CD4-positive, alpha-beta T cell treated with Interleukin-10 for 1 hour (primary cell): ENCODE measurements around the gene STX8.
"Not testable (repeated sequence)": the region's sequence is repeated elsewhere in the genome, so short reads cannot be mapped to it uniquely, and the experiment has no call there.

Experiments
- DNase-seq: peaks from one replicate; pipeline ENCODE4 v3.0.0-alpha.2; 2020

STX8 gene

DNA sequence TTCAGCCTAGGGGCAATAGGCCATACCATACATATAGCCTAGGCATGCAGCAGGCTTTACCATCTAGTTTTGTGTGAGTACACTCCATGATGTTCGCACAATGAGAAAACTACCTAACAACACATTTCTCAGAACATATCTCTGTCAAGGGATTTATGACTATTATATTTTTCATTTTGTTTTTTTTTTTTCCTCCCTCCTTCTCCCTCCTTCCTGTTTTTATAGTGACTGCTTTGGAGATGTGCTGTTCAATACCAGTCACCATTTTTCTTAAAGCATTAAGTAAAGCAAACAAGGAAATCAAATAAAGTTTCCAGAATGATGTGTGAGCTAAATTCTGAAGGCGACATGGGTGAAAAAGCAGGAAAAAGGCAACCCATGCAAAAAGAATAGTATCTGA is 194.6 kb downstream of the STX8 start:
- DNase-seq, result no peak

DNA sequence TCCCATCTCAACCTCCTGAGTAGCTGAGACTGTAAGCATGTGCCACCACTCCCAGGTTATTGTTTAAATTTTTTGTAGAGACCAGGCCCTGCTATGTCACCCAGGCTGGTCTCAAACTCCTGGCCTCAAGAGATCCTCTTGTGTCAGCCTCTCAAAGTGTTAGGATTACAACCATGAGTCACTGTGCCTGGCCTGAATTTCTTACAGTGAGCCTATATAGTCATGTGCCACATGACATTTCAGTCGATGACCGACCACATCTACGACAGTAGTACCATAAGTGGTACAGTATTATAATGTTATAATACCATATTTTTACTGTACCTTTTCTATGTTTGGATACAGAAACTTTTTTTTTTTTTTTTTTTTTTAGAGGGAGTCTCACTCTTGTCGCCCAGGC is 195.3 kb downstream of the STX8 start:
- DNase-seq, result no peak

DNA sequence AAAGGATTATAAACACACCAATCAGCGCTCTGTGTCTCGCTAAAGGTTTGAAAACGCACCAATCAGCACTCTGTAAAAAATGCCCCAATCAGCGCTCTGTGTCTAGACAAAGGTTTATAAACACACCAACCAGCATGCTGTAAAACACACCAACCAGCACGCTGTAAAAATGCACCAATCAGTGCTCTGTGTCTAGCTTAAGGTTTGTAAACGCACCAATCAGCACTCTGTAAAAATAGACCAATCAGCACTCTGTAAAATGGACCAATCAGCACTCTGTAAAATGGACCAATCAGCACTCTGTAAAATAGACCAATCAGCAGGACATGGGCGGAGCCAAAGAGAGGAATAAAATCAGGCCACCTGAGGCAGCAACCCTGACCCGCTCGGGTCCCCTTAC is 199.4 kb downstream of the STX8 start:
- not testable (repeated sequence) for DNase-seq

GRCh38 chr17:9371019-9371418 is 204.6 kb downstream of the STX8 start:
- DNase-seq, result no peak

- DNase-seq, result no peak
Measured at GRCh38 chr17:9370467-9370866, 205.2 kb downstream of the STX8 start.

- DNase-seq, result no peak
Measured at GRCh38 chr17:9368631-9369030, 207.0 kb downstream of the STX8 start.

DNA sequence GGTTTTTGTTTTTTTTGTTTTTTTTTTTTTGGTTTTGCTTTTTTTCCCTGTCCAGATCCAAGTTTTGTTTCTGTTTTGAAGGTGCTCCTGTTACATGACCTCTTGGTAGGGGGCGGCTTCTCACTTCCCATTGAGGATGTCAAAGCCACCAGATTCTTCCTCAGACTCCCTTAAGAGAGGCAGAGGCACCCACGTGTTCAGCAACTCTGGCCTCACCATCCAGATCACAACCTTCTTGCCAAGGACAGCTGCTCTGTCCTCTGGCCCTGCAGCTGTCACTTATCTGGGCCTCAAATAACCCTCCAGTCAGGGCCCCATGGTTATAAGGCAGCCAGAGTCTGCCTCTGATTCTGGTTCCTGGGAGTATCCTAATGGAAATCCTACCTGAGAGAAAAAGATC is 208.5 kb downstream of the STX8 start:
- DNase-seq, result no peak

DNA sequence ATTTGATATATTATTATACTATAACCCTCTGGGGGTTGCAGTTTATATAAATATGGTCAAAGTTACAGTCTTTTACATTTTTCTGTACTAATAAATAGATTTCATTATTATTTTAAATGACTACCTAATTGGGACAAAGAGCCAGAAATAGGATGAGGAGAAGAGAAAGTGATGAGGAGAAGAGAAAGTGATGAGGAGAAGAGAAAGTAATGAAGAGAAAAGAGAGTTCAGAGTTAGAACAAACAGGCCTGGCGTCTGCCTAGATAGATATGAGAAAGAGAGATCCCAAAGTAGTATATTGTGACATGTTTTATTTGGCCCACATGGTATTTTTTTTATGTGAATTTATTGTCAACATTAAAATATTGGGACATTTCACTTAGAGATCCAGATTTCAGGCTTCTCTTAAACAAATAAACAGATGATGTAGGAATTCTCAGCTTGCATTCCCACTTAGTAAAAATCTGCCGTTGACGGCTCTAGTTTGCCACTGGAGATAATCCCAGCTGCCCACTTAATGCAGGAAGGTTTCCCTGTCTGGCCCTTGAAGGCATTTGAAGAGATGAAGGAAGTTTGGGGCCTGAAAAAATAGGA is 210.7 kb downstream of the STX8 start:
- DNase-seq, result no peak

DNA sequence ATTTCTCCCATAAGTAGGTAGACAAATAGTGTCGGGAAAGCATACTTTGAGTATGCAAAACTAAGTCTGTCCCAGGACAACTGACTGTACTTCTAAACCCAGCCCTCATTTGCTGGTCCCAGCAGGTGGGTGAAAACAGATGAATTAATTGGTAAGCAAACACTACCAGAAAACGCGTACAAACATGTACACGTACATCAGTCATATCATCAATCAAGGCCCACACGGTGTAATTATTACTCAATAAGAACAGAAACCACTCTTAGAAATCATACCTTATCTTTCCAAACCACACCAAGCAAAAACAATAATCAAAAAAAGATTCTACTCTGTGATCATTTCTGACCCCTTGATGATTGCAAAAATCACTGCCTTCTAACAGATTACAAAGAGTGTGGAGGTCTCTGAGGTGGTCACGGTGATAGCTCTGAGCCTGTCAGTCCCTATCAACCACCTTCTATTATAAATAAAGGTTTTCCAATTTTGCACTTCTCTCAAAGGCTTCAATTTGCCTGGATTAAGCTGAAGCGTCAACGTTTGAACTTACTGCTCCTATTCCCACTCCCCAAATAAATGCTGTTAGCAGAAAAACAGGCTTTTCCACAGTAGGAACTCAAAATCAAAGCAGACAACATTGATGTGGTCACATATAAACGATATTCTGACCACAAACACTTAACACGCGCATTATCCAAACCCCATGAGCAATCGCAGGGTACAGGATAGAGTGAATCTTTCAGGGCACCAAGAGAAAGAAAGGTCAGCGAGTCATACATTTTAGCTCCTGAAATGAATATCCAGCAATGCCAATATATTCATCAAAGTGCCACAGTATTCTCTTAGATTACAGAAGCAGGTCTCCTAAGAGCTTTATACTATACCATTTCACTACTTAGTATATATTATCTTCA is 211.9 kb downstream of the STX8 start:
- DNase-seq, result no peak

DNA sequence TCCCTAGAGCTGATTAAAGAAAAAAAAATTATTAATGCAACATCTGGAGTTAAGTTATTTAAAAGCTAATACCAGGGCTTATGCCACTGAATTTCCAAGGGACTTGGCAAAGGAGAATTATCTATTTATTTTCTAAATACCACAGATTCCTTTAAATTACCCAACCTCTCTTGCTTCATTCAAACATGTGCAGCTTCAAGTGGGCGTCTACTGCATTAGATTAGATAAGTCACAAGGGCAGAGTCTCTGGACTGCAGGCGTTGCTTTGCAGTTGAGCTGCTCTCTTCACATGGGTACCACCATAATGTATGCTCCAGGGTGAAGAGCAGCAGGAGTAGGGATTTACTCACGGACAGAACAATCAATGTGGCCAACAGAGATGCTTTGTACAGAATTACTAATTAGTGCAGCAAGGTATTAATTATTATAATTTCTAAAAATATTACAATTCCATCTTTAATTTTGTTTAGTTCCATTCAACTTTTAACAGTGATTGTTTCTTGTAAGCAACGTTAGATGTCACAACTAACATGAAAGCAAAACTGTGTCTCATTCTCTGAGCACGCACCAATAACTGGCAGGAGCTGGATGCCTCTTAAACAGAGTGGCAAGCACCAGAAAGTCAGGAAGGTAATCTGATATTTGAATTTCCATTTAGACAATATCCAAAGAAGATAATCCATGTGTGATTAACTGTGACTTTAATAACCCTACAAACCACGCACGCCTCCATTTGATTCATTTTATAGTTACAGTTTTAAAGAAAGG is 214.2 kb downstream of the STX8 start:
- DNase-seq, result no peak

DNA sequence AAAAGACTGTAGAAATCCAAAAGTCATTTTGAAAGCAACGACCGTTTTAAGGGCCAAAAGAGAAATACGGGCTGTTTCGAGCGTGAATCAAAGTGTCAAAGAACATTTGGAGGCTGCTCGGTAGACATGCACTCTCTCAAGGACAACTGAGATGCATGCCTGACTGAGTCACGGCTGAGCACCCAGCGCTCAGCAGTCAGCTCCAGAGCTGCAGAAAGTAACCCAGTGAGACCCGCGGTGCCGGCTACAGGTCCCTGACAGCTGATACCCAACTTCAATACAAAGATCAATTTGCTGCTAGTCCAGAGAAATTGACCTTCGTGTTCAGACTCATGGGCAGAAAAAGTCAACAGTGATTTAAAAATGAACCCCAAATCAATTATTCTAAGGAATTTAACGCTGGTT is 214.9 kb downstream of the STX8 start:
- DNase-seq, result no peak

GRCh38 chr17:9356488-9356911 is 219.1 kb downstream of the STX8 start:
- DNase-seq, result no peak

DNA sequence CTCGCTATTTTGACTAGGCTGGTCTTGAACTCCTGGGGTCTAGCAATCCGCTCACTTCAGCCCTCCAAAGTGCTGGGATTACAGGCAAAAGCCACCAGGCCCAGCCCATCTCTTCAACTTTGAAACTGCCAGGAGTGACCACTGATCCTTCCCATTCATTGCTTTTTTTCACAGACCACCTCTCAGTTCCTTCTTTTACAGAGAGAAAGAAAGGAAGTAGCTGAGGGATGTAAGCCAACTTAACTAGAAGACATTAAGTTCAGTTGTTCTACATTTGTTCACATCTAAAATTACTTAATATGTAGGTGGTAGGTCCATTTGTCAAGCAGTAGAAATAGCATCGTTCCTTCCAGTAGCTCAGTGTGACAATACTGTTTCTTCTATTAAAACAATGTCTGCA is 219.8 kb downstream of the STX8 start:
- DNase-seq, result no peak

DNA sequence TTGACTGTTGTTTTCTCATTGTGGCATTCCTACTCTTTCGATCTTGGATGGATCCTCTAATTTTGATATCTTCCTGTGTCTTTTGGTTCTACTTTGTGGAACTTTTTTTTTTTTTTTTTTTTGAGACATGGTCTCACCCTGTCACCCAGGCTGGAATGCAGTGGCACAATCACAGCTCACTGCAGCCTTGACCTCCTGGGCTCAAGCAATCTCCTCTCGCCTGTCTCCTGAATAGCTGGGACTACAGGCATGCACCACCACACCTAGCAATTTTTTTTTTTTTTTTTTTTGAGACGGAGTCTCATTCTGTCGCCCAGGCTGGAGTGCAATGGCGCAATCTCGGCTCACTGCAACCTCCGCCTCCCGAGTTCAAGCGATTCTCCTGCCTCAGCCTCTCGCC is 220.4 kb downstream of the STX8 start:
- not testable (repeated sequence) for DNase-seq

- no peak for DNase-seq
Measured at GRCh38 chr17:9350080-9350479, 225.5 kb downstream of the STX8 start.

- no peak for DNase-seq
Measured at GRCh38 chr17:9346296-9346926, 229.2 kb downstream of the STX8 start.

DNA sequence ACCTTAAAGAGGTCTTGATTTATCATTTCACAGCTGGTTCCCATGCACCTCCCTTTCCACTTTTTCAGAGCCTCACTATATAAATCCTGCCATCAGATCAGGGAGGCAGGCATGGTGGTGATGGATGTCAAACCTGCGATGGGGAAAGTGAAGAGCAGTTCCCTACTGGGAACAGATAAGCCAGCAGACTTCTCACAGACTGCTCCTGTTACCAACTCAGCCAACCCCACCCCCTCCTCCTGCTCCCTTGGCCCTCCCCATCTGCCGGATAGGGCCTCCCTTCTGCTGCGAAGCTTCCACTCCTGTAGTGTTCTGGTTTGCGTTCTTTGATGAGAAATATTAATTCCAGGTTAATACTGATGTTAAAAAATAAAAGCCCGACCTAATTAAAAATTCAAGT is 232.1 kb downstream of the STX8 start:
- no peak for DNase-seq

DNA sequence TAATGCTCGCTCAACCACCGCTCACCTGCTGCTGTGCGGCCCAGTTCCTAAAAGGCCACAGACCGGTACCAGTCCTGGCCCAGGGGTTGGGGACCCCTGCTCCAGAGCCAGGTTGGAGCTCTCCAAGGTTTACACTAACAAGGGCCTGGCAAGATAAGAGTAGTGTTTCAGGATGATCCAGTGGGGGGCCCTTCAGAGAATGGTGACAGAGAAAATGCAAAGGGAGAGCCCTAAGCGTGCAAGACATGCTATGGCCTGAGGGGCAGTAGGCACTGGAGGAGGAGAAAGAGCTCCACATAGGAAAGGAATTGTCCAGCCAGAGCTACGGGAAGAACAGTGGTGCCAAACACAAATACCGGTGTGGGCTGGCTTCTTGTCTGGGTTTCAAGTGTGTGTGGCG is 233.4 kb downstream of the STX8 start:
- no peak for DNase-seq

DNA sequence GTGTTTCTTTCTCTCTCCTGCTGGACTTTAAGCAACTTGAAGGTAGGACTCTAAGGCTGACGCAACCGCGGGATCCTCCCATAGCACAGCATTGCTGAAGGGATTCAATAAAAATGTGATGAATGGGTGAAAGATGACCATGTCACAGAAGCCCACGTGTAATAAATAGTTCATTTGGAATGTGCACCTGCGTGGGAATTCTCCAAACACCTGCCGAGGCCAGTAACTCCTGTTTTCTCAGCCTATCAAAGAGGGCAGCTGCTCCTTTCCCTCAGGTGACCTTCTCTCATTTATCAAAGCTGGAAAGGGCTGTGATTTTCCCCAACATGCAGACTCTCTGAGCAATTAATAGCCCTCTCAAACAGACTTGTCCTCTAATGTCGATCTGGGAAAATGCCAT is 235.7 kb downstream of the STX8 start:
- DNase-seq, result no peak

DNA sequence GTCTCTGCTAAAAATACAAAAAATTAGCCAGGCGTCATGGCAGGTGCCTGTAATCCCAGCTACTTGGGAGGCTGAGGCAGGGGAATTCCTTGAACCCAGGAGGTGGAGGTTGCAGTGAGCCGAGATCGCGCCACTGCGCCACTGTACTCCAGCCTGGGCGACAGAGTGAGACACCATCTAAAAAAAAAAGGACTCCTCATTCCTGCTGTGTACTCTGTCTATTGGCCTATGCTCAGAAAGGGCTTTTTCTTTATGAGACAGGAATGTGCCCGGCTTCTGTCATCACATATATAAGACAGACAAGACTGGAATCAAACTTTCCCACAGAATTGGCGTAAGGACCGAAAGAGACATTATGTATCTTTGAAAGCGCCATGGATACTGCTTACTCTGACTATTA is 236.1 kb downstream of the STX8 start:
- not testable (repeated sequence) for DNase-seq

DNA sequence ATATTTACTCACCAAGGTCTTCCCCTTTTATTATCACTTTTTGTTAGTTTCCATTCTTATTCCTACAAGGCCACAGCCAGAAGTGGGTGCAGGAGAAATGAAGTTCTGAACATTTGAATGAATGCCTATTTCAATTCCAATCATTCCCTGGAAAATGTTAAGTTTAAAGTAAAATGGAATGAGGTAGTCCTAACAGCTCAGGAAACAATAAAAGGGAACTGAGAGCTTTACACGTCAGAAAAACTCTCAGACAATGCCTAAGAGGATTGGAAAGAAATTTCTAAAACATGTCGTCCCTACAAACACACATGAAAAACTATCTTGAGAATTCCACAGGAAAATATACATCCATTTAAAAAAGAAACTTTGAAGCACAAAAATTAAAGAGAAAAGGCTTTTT is 238.8 kb downstream of the STX8 start:
- no peak for DNase-seq

- DNase-seq, result no peak
Measured at GRCh38 chr17:9334536-9335446, 240.8 kb downstream of the STX8 start.
